ENCODE measurements around the gene RAI14.

RAI14 gene

DNA sequence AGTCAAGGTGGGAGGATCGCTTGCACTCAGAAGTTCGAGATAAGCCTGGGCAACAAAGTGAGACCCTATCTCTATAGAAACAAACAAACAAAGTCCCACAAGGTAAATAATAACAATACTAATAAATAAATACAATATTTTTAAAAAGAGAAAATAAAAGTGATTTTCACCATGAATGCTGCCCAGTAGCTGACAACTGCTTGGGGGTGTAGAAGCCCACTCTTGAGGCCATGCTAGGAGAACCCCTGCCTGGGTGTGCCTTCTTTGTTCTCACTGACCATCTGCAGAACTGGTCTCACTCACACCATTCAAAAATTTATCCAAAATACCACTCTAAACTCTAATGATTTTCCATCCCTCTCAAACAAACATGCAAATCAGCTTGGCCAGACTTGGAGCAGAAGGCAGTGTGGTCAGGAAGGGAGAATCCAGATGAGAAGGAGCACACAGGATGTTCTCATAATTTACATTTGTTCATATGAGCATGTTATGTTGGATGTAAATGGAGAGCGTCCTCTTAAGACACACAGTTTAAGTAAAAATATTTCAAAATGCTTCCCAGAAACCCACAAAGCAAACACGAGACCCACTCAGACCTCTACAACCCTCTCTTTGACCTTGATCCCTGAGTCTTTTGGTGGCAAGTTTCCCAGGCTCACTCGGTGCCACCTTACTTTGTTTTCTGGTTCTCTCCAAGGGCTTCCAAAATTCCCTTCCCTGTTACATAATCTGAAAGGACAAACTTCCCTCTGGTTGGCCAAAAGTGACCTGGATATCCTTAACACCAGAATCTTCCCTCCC is 7.9 kb upstream of the RAI14 start:
- no peak for DNase-seq

DNA sequence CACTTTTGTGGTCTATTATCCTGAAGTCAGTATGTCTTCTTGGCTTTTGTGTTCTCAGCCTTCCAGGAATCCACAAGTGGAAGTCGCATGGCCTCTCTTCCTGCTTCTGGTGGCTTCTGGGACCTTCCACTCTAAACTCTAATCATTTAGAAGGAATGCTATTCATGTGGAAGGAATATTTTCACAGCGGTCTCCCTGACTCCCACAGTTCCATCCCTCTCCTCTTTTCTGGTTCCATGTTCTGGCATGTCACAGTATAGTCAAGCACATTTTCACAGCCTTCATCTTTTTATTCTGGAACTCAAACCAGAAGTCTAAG is 7.3 kb upstream of the RAI14 start:
- DNase-seq, result no peak

- no peak for DNase-seq
Observed at GRCh38 chr5:34651791-34652190, 4.3 kb upstream of the RAI14 start.

DNA sequence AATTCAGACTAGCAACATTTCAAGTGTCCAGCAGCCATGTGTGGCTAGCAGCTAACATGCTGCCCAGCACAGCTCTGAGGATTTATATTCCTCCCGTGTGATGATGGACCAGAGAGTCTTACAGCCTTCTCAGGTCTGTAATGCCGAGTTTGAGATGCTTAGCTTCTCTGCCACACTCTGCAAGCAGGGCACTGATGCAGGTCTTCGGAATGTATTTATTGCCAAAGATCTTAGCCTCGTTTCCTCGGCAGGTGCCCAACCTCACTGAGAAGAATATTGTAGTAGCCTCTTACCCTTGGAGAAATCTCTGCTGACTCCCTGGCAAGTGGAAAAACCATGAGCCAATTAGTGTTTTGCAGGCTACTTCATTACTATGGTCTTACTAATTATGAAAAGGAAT is 3.7 kb upstream of the RAI14 start:
- no peak for DNase-seq

DNA sequence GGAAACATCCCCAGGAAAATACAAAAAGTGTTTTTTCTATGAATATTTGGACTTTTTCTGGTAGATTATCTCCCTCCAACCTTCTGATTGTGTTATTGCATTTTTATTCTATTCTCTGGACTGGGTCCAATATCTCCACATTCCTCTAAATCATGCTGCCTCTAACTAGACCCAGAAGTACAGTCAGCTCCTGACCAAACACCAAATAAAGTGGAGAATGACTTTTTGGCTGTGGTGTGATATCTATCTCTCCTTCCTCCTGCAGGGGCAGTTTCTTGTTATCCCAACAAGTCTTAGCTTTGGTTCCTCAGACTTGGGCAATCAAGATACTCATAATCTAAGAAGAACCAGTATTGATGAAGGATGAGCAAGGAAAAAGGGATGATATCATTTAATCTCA is 3.2 kb upstream of the RAI14 start:
- no peak for DNase-seq

GRCh38 chr5:34653708-34654107 is 2.4 kb upstream of the RAI14 start:
- no peak for DNase-seq

GRCh38 chr5:34655354-34655991 is 655 bp upstream of the RAI14 start:
- DNase-seq, result no peak

- DNase-seq, result no peak
Observed at GRCh38 chr5:34656700-34657273, 659 bp downstream of the RAI14 start.

- no peak for DNase-seq
Observed at GRCh38 chr5:34657274-34657921, 1.3 kb downstream of the RAI14 start.

- DNase-seq, result no peak
Observed at GRCh38 chr5:34657988-34658387, 1.9 kb downstream of the RAI14 start.

DNA sequence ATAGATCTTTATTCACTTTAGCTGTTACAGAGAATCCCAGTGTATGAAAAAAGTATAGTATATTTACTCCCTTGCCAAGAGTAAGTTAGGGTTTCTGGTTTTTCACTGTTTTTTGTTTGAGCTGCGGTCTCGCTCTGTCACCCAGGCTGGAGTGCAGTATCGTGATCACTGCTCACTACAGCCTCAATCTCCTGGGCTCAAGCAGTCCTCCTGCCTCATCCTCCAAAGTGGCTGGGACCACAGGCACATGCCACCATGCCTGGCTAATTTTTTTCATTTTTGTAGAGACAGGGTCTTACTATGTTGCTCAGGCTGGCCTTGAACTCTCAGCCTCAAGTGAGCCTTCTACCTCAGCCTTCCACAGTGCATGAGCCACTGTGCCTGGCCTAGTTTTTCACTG is 3.0 kb downstream of the RAI14 start:
- DNase-seq, result no peak

DNA sequence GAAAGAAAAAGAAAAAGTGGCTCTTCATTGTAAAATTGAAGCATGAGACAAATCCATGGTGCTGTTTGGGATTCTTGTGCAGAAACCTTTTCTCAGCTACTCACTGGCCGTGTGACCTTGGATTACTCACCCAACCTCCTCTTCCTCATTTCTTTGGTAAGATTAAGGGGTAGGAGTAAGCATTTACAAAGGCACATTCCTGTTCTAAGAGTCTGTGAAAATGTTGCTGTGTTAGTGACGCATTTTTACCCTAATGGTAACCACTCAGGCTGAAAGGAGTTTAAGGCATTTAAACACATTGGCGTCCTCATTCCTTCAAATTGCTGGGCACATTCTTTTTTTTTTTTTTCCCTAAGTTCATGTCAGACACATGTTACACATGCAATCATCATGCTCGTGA is 4.3 kb downstream of the RAI14 start:
- DNase-seq, result no peak

GRCh38 chr5:34663771-34664496 is 7.8 kb downstream of the RAI14 start:
- DNase-seq, result no peak

- no peak for DNase-seq
Observed at GRCh38 chr5:34666392-34667080, 10.4 kb downstream of the RAI14 start.

- no peak for DNase-seq
Observed at GRCh38 chr5:34667705-34668104, 11.6 kb downstream of the RAI14 start.

- DNase-seq, result no peak
Observed at GRCh38 chr5:34669931-34670516, 13.9 kb downstream of the RAI14 start.

DNA sequence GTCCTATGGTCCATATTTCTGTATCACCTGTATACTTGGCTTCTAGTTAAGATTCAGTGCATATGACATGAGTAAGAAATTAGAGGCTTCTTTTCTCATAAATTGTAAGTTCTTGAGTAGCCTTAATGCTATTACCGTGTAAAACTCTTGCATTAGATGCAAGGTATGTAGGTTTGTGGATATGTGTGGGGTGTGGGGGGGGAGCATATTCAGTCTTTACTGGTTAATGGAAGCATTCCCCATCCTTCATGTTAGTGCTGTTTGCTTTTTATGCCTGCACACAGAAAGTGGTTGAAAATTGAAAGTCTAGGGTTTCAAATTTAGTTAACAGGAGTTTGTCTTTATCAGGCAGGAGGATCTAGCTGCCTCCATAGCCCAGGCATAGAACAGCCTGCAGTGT is 16.1 kb downstream of the RAI14 start:
- DNase-seq, result no peak

DNA sequence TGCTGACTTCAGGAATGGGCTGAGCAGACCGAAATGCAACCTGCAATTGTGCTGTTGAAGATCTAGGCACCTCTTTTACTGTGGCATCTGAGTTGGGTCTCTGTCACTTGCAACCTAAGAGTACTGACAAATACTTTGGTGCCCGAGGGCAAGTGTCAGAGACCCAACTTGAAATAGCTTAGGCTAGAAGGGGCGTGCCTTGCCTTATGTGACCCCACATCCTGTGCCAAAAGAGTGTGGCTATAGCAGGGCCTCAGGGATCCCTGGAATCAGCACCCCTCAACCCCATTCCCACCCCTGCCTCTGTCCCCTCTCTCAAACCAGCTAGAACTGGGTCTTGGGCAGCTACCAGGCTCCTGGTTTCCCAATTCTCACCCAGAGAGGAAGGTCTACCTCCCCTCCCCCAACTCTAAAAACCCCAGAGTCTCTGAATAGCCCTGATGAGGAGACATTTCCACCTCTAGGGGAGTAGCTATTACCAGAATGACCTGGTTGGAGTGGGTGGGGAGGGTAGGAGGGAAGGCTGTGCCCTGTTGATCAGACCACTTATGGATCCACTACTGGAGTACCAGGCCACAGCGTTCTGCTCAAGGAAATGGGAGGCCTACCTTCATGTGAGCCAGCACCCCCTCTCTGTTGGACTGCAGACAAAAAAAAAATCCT is 17.5 kb downstream of the RAI14 start:
- DNase-seq, result no peak

- no peak for DNase-seq
Observed at GRCh38 chr5:34674187-34674586, 18.1 kb downstream of the RAI14 start.

DNA sequence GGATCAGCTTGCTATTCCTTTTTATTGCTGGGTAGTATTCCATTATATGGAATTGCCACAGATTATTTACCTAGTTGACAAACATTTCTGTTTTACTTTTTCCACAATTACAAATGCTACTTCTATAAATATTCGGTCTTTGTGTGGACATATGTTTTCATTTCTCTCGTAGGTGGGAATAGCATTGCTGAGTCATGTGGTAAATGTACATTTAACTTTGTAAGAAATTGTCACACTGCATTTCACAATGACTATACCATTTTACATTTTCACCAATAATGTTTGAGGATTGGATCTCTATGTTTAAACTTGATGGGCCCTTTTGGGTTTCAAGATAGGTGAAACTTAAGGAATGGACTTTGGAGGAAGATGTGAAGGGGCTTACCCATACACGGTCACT is 19.7 kb downstream of the RAI14 start:
- DNase-seq, result no peak

- no peak for DNase-seq
Observed at GRCh38 chr5:34676416-34676815, 20.3 kb downstream of the RAI14 start.

- no peak for DNase-seq
Observed at GRCh38 chr5:34677428-34677827, 21.3 kb downstream of the RAI14 start.

Data from NK-92 treated with Interleukin-12 subunit alpha and Interleukin-12 subunit beta, amount 100 ng/mL, for 24 hours (cell line).